Central memory CD8-positive, alpha-beta T cell (primary cell): ENCODE results near the gene DLG1.

Experiments
- ATAC-seq: fragments of 150-1000 bp; cut with Tn5 transposase; replicated peaks from 2 replicates; pipeline ENCODE4 v1.10.0; 2022; ENCODE audit warnings: mild to moderate bottlenecking, moderate FRiP score, moderate number of reproducible peaks; ENCODE audit not compliant: poor library complexity, severe bottlenecking; ENCODE audit errors: extremely low read depth
- DNase-seq, 2 donors: peaks; one replicate each; pipeline ENCODE4 v3.0.0; 2021; ENCODE audit warnings: low spot score in 2 of 2
- H3K27ac Mint-ChIP-seq: one replicate; pipeline ENCODE4 v1.8.0; 2022; ENCODE audit warnings: low read depth, mild to moderate bottlenecking, moderate library complexity, mixed read lengths
- H3K27me3 Mint-ChIP-seq: one replicate; pipeline ENCODE4 v1.8.0; 2022; ENCODE audit warnings: mixed read lengths
- H3K36me3 Mint-ChIP-seq: one replicate; pipeline ENCODE4 v1.8.0; 2022; ENCODE audit warnings: mild to moderate bottlenecking, moderate library complexity, mixed read lengths; ENCODE audit not compliant: insufficient read depth
- H3K4me1 Mint-ChIP-seq: one replicate; pipeline ENCODE4 v1.8.0; 2022; ENCODE audit warnings: mixed read lengths
- H3K4me3 Mint-ChIP-seq: one replicate; pipeline ENCODE4 v1.8.0; 2022; ENCODE audit warnings: mild to moderate bottlenecking, moderate library complexity, mixed read lengths
- H3K9me3 Mint-ChIP-seq: one replicate; pipeline ENCODE4 v1.8.0; 2022; ENCODE audit warnings: mixed read lengths

Gene DLG1

GRCh38 chr3:197270558-197271317, 27.7 kb downstream of the DLG1 start:
- peaks cover 10% of the 10 kb centered on the region for H3K36me3 Mint-ChIP-seq
- H3K27me3 Mint-ChIP-seq: no peaks in the 10 kb centered on the region
- no peak overlapping the region for H3K4me3 Mint-ChIP-seq
- peak overlapping the region; percentile 36 for H3K27ac Mint-ChIP-seq
- DNase-seq (no peak), ATAC-seq (no peak)
- peaks cover 71% of the 10 kb centered on the region for H3K4me1 Mint-ChIP-seq
- no peaks in the 10 kb centered on the region for H3K9me3 Mint-ChIP-seq

- H3K4me3 Mint-ChIP-seq: no peak overlapping the region
- peaks cover 65% of the 10 kb centered on the region for H3K4me1 Mint-ChIP-seq
- H3K27ac Mint-ChIP-seq: no peak overlapping the region
Measured at GRCh38 chr3:197269024-197269423, 29.4 kb downstream of the DLG1 start.

GRCh38 chr3:197268294-197268693, 30.1 kb downstream of the DLG1 start:
- Mint-ChIP-seq H3K4me1 (peaks cover 61% of the 10 kb centered on the region), H3K36me3 (peaks cover 7% of the 10 kb centered on the region), H3K27ac (no peak overlapping the region), H3K27me3 (no peaks in the 10 kb centered on the region), H3K9me3 (no peaks in the 10 kb centered on the region), H3K4me3 (no peak overlapping the region)
- DNase-seq (no peak), ATAC-seq (no peak)

More at GRCh38 chr3:197269024-197269423, 29.4 kb downstream of the DLG1 start:
- Mint-ChIP-seq H3K36me3 (peaks cover 7% of the 10 kb centered on the region), H3K9me3 (no peaks in the 10 kb centered on the region), H3K27me3 (no peaks in the 10 kb centered on the region)
- no peak for DNase-seq
- ATAC-seq: no peak

GRCh38 chr3:197266331-197266730, 32.1 kb downstream of the DLG1 start:
- Mint-ChIP-seq H3K4me3 (no peak overlapping the region), H3K27ac (peak overlapping the region; percentile 64), H3K36me3 (peaks cover 8% of the 10 kb centered on the region), H3K4me1 (peaks cover 51% of the 10 kb centered on the region), H3K9me3 (no peaks in the 10 kb centered on the region), H3K27me3 (no peaks in the 10 kb centered on the region)
- ATAC-seq: no peak
- DNase-seq: no peak

- H3K27ac Mint-ChIP-seq: no peak overlapping the region
- H3K4me3 Mint-ChIP-seq: no peak overlapping the region
- no peak for DNase-seq
- H3K36me3 Mint-ChIP-seq: peaks cover 3% of the 10 kb centered on the region
- peaks cover 50% of the 10 kb centered on the region for H3K4me1 Mint-ChIP-seq
- no peaks in the 10 kb centered on the region for H3K9me3 Mint-ChIP-seq
- ATAC-seq: no peak
- no peaks in the 10 kb centered on the region for H3K27me3 Mint-ChIP-seq
Measured at GRCh38 chr3:197262709-197263108, 35.7 kb downstream of the DLG1 start.

GRCh38 chr3:197261164-197261509, 37.3 kb downstream of the DLG1 start:
- no peaks in the 10 kb centered on the region for H3K27me3 Mint-ChIP-seq
- peaks cover 2% of the 10 kb centered on the region for H3K36me3 Mint-ChIP-seq
- no peak overlapping the region for H3K27ac Mint-ChIP-seq
- no peaks in the 10 kb centered on the region for H3K9me3 Mint-ChIP-seq
- ATAC-seq (no peak), DNase-seq (no peak)
- peaks cover 43% of the 10 kb centered on the region for H3K4me1 Mint-ChIP-seq
- H3K4me3 Mint-ChIP-seq: no peak overlapping the region

DNA sequence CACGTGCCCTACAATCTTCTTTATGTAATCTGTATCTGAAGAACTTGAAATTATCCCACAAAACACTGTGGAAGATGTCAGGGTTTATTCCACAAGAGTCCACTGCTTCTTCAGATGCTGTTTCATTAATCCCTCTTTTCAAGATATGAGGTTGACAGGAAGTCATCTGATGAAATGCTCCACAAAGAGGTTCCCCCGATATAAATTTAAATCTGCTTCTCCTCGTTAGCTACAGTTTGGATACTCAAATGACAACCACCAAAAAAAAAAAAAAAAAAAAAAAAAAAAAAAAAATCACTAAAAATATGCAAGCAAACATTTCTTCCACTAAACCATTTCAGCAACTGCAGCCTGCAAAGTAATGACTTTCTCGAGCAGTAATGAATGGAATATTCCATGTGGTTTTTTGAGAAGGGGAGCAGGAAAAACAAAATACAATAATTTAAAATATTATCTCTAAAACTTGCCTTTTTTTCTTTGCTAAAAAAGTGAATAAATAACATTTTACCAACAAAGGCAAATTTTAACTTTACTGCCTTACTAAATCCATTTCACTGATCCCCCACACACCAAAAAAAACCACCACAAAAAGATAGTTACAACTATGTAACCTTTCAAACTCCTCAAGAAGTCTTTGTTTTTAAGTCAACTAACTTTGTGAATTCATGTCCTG, 37.8 kb downstream of the DLG1 start:
- no peak for DNase-seq
- H3K9me3 Mint-ChIP-seq: no peaks in the 10 kb centered on the region
- peaks cover 38% of the 10 kb centered on the region for H3K4me1 Mint-ChIP-seq

GRCh38 chr3:197259096-197259495, 39.3 kb downstream of the DLG1 start:
- H3K9me3 Mint-ChIP-seq: no peaks in the 10 kb centered on the region
- H3K4me1 Mint-ChIP-seq: peaks cover 37% of the 10 kb centered on the region
- H3K27ac Mint-ChIP-seq: no peak overlapping the region
- no peaks in the 10 kb centered on the region for H3K27me3 Mint-ChIP-seq
- H3K4me3 Mint-ChIP-seq: no peak overlapping the region
- no peak for DNase-seq
- peaks cover 2% of the 10 kb centered on the region for H3K36me3 Mint-ChIP-seq
- no peak for ATAC-seq

More for the DNA sequence above, 37.8 kb downstream of the DLG1 start:
- H3K4me3 Mint-ChIP-seq: no peak overlapping the region
- no peak for ATAC-seq
- H3K27me3 Mint-ChIP-seq: no peaks in the 10 kb centered on the region
- H3K27ac Mint-ChIP-seq: no peak overlapping the region
- peaks cover 2% of the 10 kb centered on the region for H3K36me3 Mint-ChIP-seq

DNA sequence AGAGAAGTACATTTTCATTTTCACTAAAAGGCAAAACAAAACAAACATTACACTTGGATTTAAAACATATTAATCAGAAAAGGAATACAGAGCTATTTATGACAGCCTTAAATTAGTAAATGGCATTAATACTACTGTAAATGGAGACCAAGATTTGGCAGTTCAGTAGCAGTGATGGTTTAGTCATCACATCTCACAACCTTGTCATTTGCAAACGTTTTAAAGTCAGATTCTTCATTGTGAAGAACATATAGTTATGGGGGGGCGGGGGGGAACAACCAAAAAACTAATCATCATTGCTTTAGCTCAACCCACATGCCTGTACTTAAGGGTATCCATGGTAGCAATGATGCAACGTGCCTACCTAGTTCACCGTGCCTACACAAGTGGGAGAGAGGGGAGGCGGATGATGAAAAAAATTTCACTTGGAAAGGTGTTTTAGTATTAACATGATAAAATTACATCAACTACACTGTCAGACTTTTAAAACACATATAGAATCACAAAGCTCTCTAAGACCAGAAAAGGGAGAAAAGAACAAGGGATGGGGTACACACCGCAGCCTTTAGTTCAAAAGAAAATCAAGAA, 40.1 kb downstream of the DLG1 start:
- ATAC-seq: no peak
- Mint-ChIP-seq H3K9me3 (no peaks in the 10 kb centered on the region), H3K36me3 (peaks cover 2% of the 10 kb centered on the region), H3K4me3 (no peak overlapping the region), H3K27me3 (no peaks in the 10 kb centered on the region), H3K4me1 (peaks cover 39% of the 10 kb centered on the region), H3K27ac (no peak overlapping the region)
- no peak for DNase-seq

DNA sequence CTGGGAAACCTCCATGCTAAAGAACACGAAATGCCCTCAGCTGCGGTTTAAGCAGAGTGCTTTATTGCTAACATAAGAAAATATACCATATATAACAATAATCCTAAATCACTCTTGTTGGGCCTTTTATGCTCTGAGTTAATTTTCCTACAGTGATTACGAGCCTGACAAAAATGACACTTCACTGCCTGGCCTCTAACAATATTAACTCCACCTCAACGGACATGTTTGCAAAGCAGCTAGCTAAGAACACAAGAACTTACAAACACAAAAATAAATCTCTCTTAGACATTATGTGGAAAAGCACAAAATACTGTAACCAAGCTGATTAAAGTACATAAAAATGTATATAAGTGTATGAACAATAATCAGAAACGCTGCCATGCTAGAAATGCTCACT, 40.7 kb downstream of the DLG1 start:
- peaks cover 39% of the 10 kb centered on the region for H3K4me1 Mint-ChIP-seq
- DNase-seq: no peak
- H3K9me3 Mint-ChIP-seq: no peaks in the 10 kb centered on the region

GRCh38 chr3:197256836-197257444, 41.5 kb downstream of the DLG1 start:
- DNase-seq (no peak), ATAC-seq (no peak)
- Mint-ChIP-seq H3K4me3 (no peak overlapping the region), H3K27me3 (no peaks in the 10 kb centered on the region), H3K9me3 (no peaks in the 10 kb centered on the region), H3K27ac (no peak overlapping the region), H3K4me1 (peaks cover 40% of the 10 kb centered on the region), H3K36me3 (peaks cover 2% of the 10 kb centered on the region)

More for the DNA sequence above, 40.7 kb downstream of the DLG1 start:
- peaks cover 4% of the 10 kb centered on the region for H3K36me3 Mint-ChIP-seq
- no peak for ATAC-seq
- no peak overlapping the region for H3K4me3 Mint-ChIP-seq
- H3K27me3 Mint-ChIP-seq: no peaks in the 10 kb centered on the region
- H3K27ac Mint-ChIP-seq: no peak overlapping the region

DNA sequence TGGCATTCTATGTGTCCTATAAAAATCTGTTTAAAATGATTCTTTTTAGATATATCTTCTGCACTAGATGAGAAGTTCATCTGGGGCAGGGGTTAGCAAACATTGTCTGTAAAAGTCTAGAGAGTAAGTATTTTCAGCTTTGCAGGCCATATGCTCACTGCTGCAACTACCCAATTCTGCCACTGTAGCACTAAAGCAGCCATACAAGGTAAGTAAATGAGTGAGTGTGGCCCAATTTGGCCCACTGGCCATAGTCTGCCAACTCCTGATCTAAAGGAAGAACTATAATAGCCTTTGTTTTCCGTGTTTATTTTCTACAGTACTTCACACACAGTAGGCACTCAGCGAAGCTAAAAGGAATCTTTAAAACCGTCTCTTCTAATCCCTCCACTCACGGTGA, 42.3 kb downstream of the DLG1 start:
- Mint-ChIP-seq H3K4me3 (no peak overlapping the region), H3K36me3 (peaks cover 4% of the 10 kb centered on the region), H3K9me3 (no peaks in the 10 kb centered on the region), H3K27me3 (no peaks in the 10 kb centered on the region), H3K27ac (no peak overlapping the region), H3K4me1 (peaks cover 46% of the 10 kb centered on the region)
- DNase-seq: no peak
- ATAC-seq: no peak
